ENCODE data around the gene OR8H3. TPM values are rescaled to one million over a fixed set of nuclear protein-coding genes. Genes with fewer than 3 reads are reported as not detected.

The OR8H3 gene
- total and polyA plus RNA-seq, 10 of the 15 experiments (the other 5 are each of a cell fraction or from before 2014, with no cell fraction given) = not detected

- H3K79me2 ChIP-seq (ENCODE audit: control insufficient read depth, insufficient read depth, low read length) = no peaks in the 10 kb centered on the region
- no peaks in the 10 kb centered on the region for H3K9me3 ChIP-seq (replicated peaks; ENCODE audit: control insufficient read depth, insufficient read depth, low read length)
- H3K36me3 ChIP-seq (ENCODE audit: control insufficient read depth in 2 of 2, insufficient read depth in 2 of 2, low read length in 1 of 2) = no peaks in the 10 kb centered on the region
- no peak within 1 kb of the TSS for H3K4me3 ChIP-seq
- H3K27ac ChIP-seq (ENCODE audit: control insufficient read depth, insufficient read depth) = no peak within 1 kb of the TSS
- no peak within 1 kb of the TSS for H3K4me2 ChIP-seq (ENCODE audit: control insufficient read depth, insufficient read depth)
- no peak within 1 kb of the TSS for H2AFZ ChIP-seq (ENCODE audit: control insufficient read depth, low read depth, low read length)
- in situ Hi-C loops (cut with MboI) (no loop called here), intact Hi-C loops (cut with micrococcal nuclease; ENCODE audit: unreplicated experiment) (no loop called here)
- H3K4me1 ChIP-seq (ENCODE audit: control insufficient read depth, insufficient read depth, low read length) = no peaks in the 10 kb centered on the region
- POLR2A ChIA-PET = no interaction called here
- RAD21 ChIA-PET (ENCODE audit: unreplicated experiment) = no interaction called here
- FAIRE-seq (no peak), ATAC-seq (no peak), DNase-seq (ENCODE audit: low read depth, low spot score) (no peak)
- H4K20me1 ChIP-seq (ENCODE audit: control insufficient read depth, insufficient read depth) = no peaks in the 10 kb centered on the region
- BruUV-seq (replicated peaks) = no TSS peak
- no peak for TF ChIP-seq KAT2A (conservative IDR thresholded peaks at IDR 0.05; ENCODE audit: control insufficient read depth, low read depth, low read length)
- TF ChIP-seq ZBTB33 (IDR thresholded peaks at IDR 0.05) = no peak
- TF ChIP-seq MXI1 (IDR thresholded peaks at IDR 0.05; ENCODE audit: low read depth, low read length) = no peak
- TF ChIP-seq SIN3A (IDR thresholded peaks at IDR 0.05; ENCODE audit: low read depth, low read length) = no peak
- TF ChIP-seq ELK1 (IDR thresholded peaks at IDR 0.05; ENCODE audit: low read depth, low read length) = no peak
- no peak for TF ChIP-seq MEF2B (IDR thresholded peaks at IDR 0.05; ENCODE audit: partially characterized antibody, poor library complexity, severe bottlenecking)
- TF ChIP-seq ZNF622 (IDR thresholded peaks at IDR 0.05) = no peak
- no peak for TF ChIP-seq NR2C1 (IDR thresholded peaks at IDR 0.05)
- no peak for TF ChIP-seq SMARCA5 (IDR thresholded peaks at IDR 0.05)
- CTCF ChIA-PET = no interaction called here
- no peaks in the 10 kb centered on the region for H3K27me3 ChIP-seq (replicated peaks in 1 of 2; ENCODE audit: control insufficient read depth in 2 of 2, insufficient read depth in 2 of 2, low read length in 1 of 2)
- SMC1A ChIA-PET (ENCODE audit: uncharacterized antibody, unreplicated experiment) = no interaction called here
- no peak within 1 kb of the TSS for H3K9ac ChIP-seq (ENCODE audit: control insufficient read depth, insufficient read depth, low read length)
Observed at GRCh38 chr11:56103210-56103737, 18.9 kb upstream of the OR8H3 start, which contains the start of gene OR8H2. TSS of gene OR8H2 (plus strand) at chr11:56103687. CDS start at chr11:56105043, 1,356 bp downstream.

All from GM12878 (cell line).